ENCODE measurements around the gene NPBWR2.

The NPBWR2 gene

GRCh38 chr20:64109831-64110391 is 2.5 kb upstream of the NPBWR2 start:
- Histone ChIP-seq H4K20me1 (ENCODE audit: insufficient read depth, low read length) (no peaks in the 10 kb centered on the region), H3K4me3 (ENCODE audit: low read depth, low read length, poor library complexity, severe bottlenecking) (no peak overlapping the region), H3F3A (ENCODE audit: insufficient read depth, low read length) (no peaks in the 10 kb centered on the region), H3K9me3 (ENCODE audit: low read length) (no peaks in the 10 kb centered on the region), H3K9me2 (ENCODE audit: low read depth, low read length) (no peaks in the 10 kb centered on the region), H3K4me2 (ENCODE audit: low read length) (no peak overlapping the region), H3K79me2 (ENCODE audit: insufficient read depth, low read length) (no peaks in the 10 kb centered on the region), H3K27me3 (ENCODE audit: insufficient read depth, low read length) (peaks cover 7% of the 10 kb centered on the region; the same call in 1 of the 2 replicates), H3K27ac (ENCODE audit: low read depth, low read length, poor library complexity, severe bottlenecking) (no peak overlapping the region), H3K9ac (ENCODE audit: low read length) (no peak overlapping the region), H3K4me1 (ENCODE audit: insufficient read depth, low read length, severe bottlenecking) (peaks cover 16% of the 10 kb centered on the region), H2AFZ (ENCODE audit: low read length) (no peak overlapping the region), H3K36me3 (ENCODE audit: insufficient read depth, low read length) (no peaks in the 10 kb centered on the region)
- TF ChIP-seq EZH2 (IDR thresholded peaks at IDR 0.05; ENCODE audit: borderline replicate concordance, low read length): no peak
- TF ChIP-seq CTCF (IDR thresholded peaks at IDR 0.05; ENCODE audit: low read length): no peak

- H3K36me3 ChIP-seq (ENCODE audit: insufficient read depth, low read length): no peaks in the 10 kb centered on the region
- H3F3A ChIP-seq (ENCODE audit: insufficient read depth, low read length): no peaks in the 10 kb centered on the region
- H2AFZ ChIP-seq (ENCODE audit: low read length): no peak overlapping the region
- no peaks in the 10 kb centered on the region for H3K9me3 ChIP-seq (ENCODE audit: low read length)
- no peak overlapping the region for H3K9ac ChIP-seq (ENCODE audit: low read length)
- no peak overlapping the region for H3K27ac ChIP-seq (ENCODE audit: low read depth, low read length, poor library complexity, severe bottlenecking)
- no peak overlapping the region for H3K4me3 ChIP-seq (ENCODE audit: low read depth, low read length, poor library complexity, severe bottlenecking)
- H3K27me3 ChIP-seq (ENCODE audit: insufficient read depth, low read length): peaks cover 7% of the 10 kb centered on the region; the same call in 1 of the 2 replicates
- no peaks in the 10 kb centered on the region for H4K20me1 ChIP-seq (ENCODE audit: insufficient read depth, low read length)
- H3K79me2 ChIP-seq (ENCODE audit: insufficient read depth, low read length): no peaks in the 10 kb centered on the region
- H3K9me2 ChIP-seq (ENCODE audit: low read depth, low read length): no peaks in the 10 kb centered on the region
- peaks cover 16% of the 10 kb centered on the region for H3K4me1 ChIP-seq (ENCODE audit: insufficient read depth, low read length, severe bottlenecking)
- H3K4me2 ChIP-seq (ENCODE audit: low read length): peak overlapping the region; percentile 13; the same call in 1 of the 2 replicates
- TF ChIP-seq CTCF (IDR thresholded peaks at IDR 0.05; ENCODE audit: low read length) (no peak), EZH2 (IDR thresholded peaks at IDR 0.05; ENCODE audit: borderline replicate concordance, low read length) (no peak)
Observed at GRCh38 chr20:64108731-64109681, 1.6 kb upstream of the NPBWR2 start.

GRCh38 chr20:64107736-64108457 is 532 bp upstream of the NPBWR2 start:
- H3K27ac ChIP-seq (ENCODE audit: low read depth, low read length, poor library complexity, severe bottlenecking): peak overlapping the region; percentile 50
- H3F3A ChIP-seq (ENCODE audit: insufficient read depth, low read length): no peaks in the 10 kb centered on the region
- 0 out of 2 replicates have a peak, but pooled peaks cover 7% of the 10 kb centered on the region for H3K27me3 ChIP-seq (ENCODE audit: insufficient read depth, low read length)
- H3K4me2 ChIP-seq (ENCODE audit: low read length): peak overlapping the region; percentile 13; the same call in 1 of the 2 replicates
- no peaks in the 10 kb centered on the region for H3K36me3 ChIP-seq (ENCODE audit: insufficient read depth, low read length)
- TF ChIP-seq EZH2 (IDR thresholded peaks at IDR 0.05; ENCODE audit: borderline replicate concordance, low read length) (no peak), CTCF (IDR thresholded peaks at IDR 0.05; ENCODE audit: low read length) (no peak)
- H3K9me2 ChIP-seq (ENCODE audit: low read depth, low read length): no peaks in the 10 kb centered on the region
- H3K9me3 ChIP-seq (ENCODE audit: low read length): no peaks in the 10 kb centered on the region
- H3K9ac ChIP-seq (ENCODE audit: low read length): peak overlapping the region; percentile 43; the same call in 1 of the 2 replicates
- H4K20me1 ChIP-seq (ENCODE audit: insufficient read depth, low read length): no peaks in the 10 kb centered on the region
- H2AFZ ChIP-seq (ENCODE audit: low read length): no peak overlapping the region
- peak overlapping the region; percentile 35 for H3K4me3 ChIP-seq (ENCODE audit: low read depth, low read length, poor library complexity, severe bottlenecking)
- H3K4me1 ChIP-seq (ENCODE audit: insufficient read depth, low read length, severe bottlenecking): peaks cover 17% of the 10 kb centered on the region
- no peaks in the 10 kb centered on the region for H3K79me2 ChIP-seq (ENCODE audit: insufficient read depth, low read length)
